HCT116 (cell line): ENCODE data around the gene TNS3. TPM values are rescaled to one million over a fixed set of nuclear protein-coding genes. Genes with fewer than 3 reads are reported as not detected.

Experiments
- ATAC-seq: fragments of 200-7000 bp; cut with Tn5 transposase; 2 replicates; pipeline ENCODE4 v1.9.1; 2020; ENCODE audit warnings: mild to moderate bottlenecking, moderate library complexity
- BruUV-seq: library from RNA; stranded (reverse); fragments of 400-500 nt; replicated peaks from 2 replicates; lab custom pipeline; 2021; lab: Mats Ljungman, UMichigan
- CTCF ChIA-PET: fragments of 300-600 bp; sonication (Branson Sonifier 250); formaldehyde crosslinking; loops from one replicate; lab custom pipeline; 2021; ENCODE audit warnings: antibody characterized with exemption; lab: Charles Lee
- POLR2A ChIA-PET: fragments of 300-600, 350-600 bp; sonication (Branson Sonifier 250); formaldehyde crosslinking; loops from one replicate; lab custom pipeline; 2021; ENCODE audit warnings: antibody characterized with exemption; lab: Charles Lee
- RAD21 ChIA-PET, 2 experiments: fragments of 300-600 bp; sonication (Branson Sonifier 250); formaldehyde crosslinking; loops; one replicate each; lab custom pipeline; 2023; ENCODE audit warnings: low total read pairs in 2 of 2; ENCODE audit not compliant: uncharacterized antibody in 2 of 2, unreplicated experiment in 2 of 2, low non-redundant PET in 1 of 2; lab: Charles Lee
- DNase-seq: peaks from one replicate; pipeline ENCODE4 v3.0.0-alpha.2; 2010; ENCODE audit warnings: low read depth, low spot score
- H2AFZ ChIP-seq: fragments of 200-600 bp; shearing (Covaris generic), sonication (generic); 2 replicates; pipeline ENCODE4 v1.6.1; 2017; ENCODE audit warnings: low read depth, mixed run types, mixed read lengths, antibody characterized with exemption, low read length; ENCODE audit not compliant: poor library complexity, severe bottlenecking
- H3K27ac ChIP-seq: 2 replicates; pipeline ENCODE4 v1.5.1; 2012; ENCODE audit warnings: low read depth, low read length
- H3K27me3 ChIP-seq: fragments of 200-600 bp; sonication (generic); 2 replicates; pipeline ENCODE4 v1.6.1; 2016; ENCODE audit warnings: mixed run types, low read length, mixed read lengths; ENCODE audit not compliant: insufficient read depth
- H3K36me3 ChIP-seq, 2 experiments: fragments of 200-500 bp in 1 of 2; fragments of 200-600 bp in 1 of 2; sonication (Bioruptor generic) in 1 of 2; sonication (generic) in 1 of 2; 2 replicates each; pipeline versions ENCODE4 v1.5.1 to v1.6.1; 2014 to 2016; ENCODE audit warnings: low read length in 2 of 2, inconsistent platforms in 1 of 2, mixed read lengths in 1 of 2, mixed run types in 1 of 2; ENCODE audit not compliant: insufficient read depth in 2 of 2, control insufficient read depth in 1 of 2
- H3K4me1 ChIP-seq, 2 experiments: fragments of 200-600 bp in 1 of 2; sonication (generic) in 1 of 2; 2 replicates each; pipeline versions ENCODE4 v1.5.1 to v1.6.1; 2012 to 2017; ENCODE audit warnings: low read length in 2 of 2, inconsistent platforms in 1 of 2, mild to moderate bottlenecking in 1 of 2, mixed read lengths in 1 of 2, mixed run types in 1 of 2, moderate library complexity in 1 of 2; ENCODE audit not compliant: insufficient read depth in 2 of 2, control insufficient read depth in 1 of 2
- H3K4me2 ChIP-seq: fragments of 200-600 bp; sonication (generic); 2 replicates; pipeline ENCODE4 v1.6.1; 2017; ENCODE audit warnings: mixed run types, low read length, mixed read lengths
- H3K4me3 ChIP-seq, 2 experiments: fragments of 200-600 bp in 1 of 2; sonication (generic) in 1 of 2; replicated peaks in 1 of 2; 2 replicates each; pipeline ENCODE4 v1.5.1; 2011 to 2016; ENCODE audit warnings: low read length in 2 of 2, control low read depth in 1 of 2, low read depth in 1 of 2, mild to moderate bottlenecking in 1 of 2, mixed read lengths in 1 of 2, mixed run types in 1 of 2
- H3K79me2 ChIP-seq: fragments of 200-600 bp; sonication (generic); 2 replicates; pipeline ENCODE4 v1.6.1; 2017; ENCODE audit warnings: mild to moderate bottlenecking, mixed run types, low read length, moderate library complexity, mixed read lengths; ENCODE audit not compliant: insufficient read depth
- H3K9ac ChIP-seq: fragments of 200-600 bp; sonication (generic); 2 replicates; pipeline ENCODE4 v1.6.1; 2016; ENCODE audit warnings: low read length, mixed read lengths
- H3K9me2 ChIP-seq: fragments of 200-600 bp; sonication (generic), shearing (Covaris generic); 2 replicates; pipeline ENCODE4 v1.6.1; 2017; ENCODE audit warnings: mixed run types, mild to moderate bottlenecking, moderate library complexity; ENCODE audit not compliant: insufficient read depth
- H3K9me3 ChIP-seq, 2 experiments: fragments of 200-500 bp in 1 of 2; fragments of 200-600 bp in 1 of 2; sonication (Bioruptor generic) in 1 of 2; sonication (generic) in 1 of 2; 2 replicates each; pipeline ENCODE4 v1.6.1; 2014 to 2017; ENCODE audit warnings: low read length in 2 of 2, mixed read lengths in 2 of 2, inconsistent platforms in 1 of 2, low read depth in 1 of 2, mild to moderate bottlenecking in 1 of 2, mixed run types in 1 of 2, moderate library complexity in 1 of 2; ENCODE audit not compliant: control insufficient read depth in 1 of 2, insufficient read depth in 1 of 2
- H4K20me1 ChIP-seq: fragments of 200-600 bp; sonication (generic), shearing (Covaris generic); 2 replicates; pipeline ENCODE4 v1.6.1; 2017; ENCODE audit warnings: mixed run types, mild to moderate bottlenecking, moderate library complexity; ENCODE audit not compliant: insufficient read depth
- CBX3 ChIP-seq: IDR thresholded peaks from 2 replicates; pipeline ENCODE4 v1.6.1; 2012; ENCODE audit warnings: low read depth
- EGR1 ChIP-seq: IDR thresholded peaks from 2 replicates; pipeline ENCODE4 v1.6.1; 2012; ENCODE audit warnings: low read depth
- EZH2 ChIP-seq: fragments of 200-600 bp; sonication (generic); IDR thresholded peaks from 2 replicates; pipeline ENCODE4 v1.6.1; 2017; ENCODE audit warnings: antibody characterized with exemption, mixed run types
- EZH2phosphoT487 ChIP-seq: fragments of 200-600 bp; IDR thresholded peaks from 2 replicates; pipeline ENCODE4 v1.6.1; 2018; ENCODE audit warnings: antibody characterized with exemption, borderline replicate concordance
- POLR2A ChIP-seq: IDR thresholded peaks from 2 replicates; pipeline ENCODE4 v1.7.0; 2011; ENCODE audit warnings: borderline replicate concordance; ENCODE audit not compliant: insufficient read depth, insufficient read length; ENCODE audit errors: extremely low read depth
- POLR2AphosphoS5 ChIP-seq: IDR thresholded peaks from 2 replicates; pipeline ENCODE4 v1.6.1; 2011; ENCODE audit warnings: mild to moderate bottlenecking, low read depth, low read length, moderate library complexity
- ZNF274 ChIP-seq: fragments of 200-500 bp; sonication (Bioruptor generic); IDR thresholded peaks from 2 replicates; pipeline ENCODE4 v1.6.1; 2014; ENCODE audit warnings: mild to moderate bottlenecking, low read depth, low read length, inconsistent platforms
- intact Hi-C: fragments of 100-400 bp; cut with micrococcal nuclease; formaldehyde crosslinking; loops from 2 replicates; pipeline ENCODE4 v1.10.0; 2022
- total RNA-seq: library from RNA; stranded (reverse); gene quantifications from one replicate; pipeline ENCODE4 v1.2.1, GENCODE V29; 2021; ENCODE audit not compliant: unreplicated experiment
- TF ChIP-seq, protein P1 (sequence below): IDR thresholded peaks from 2 replicates; pipeline ENCODE4 v1.6.1; 2011; ENCODE audit warnings: mild to moderate bottlenecking, low read length, moderate library complexity; ENCODE audit not compliant: insufficient replicate concordance; ENCODE audit errors: extremely low read depth

Gene TNS3
- total RNA-seq, 1 experiment from 2014 or later: 9.1 TPM

DNA sequence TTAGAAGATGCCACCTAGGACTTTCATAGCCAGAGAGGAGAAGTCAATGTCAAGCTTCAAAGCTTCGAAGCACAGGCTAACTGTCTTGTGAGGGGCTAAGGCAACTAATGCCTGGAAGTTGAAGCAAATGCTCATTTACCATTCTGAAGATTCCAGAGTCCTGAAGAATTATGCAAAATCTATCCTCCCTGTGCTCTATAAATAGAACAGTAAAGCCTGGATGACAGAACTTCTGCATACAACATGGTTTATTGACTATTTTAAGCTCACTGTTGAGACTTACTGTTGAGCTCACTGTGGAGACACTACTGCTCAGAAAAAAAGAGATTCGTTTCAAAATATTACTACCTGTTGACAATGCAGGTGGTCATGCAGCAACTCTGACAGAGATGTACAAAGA, 28.6 kb downstream of the TNS3 start:
- H3K27me3 ChIP-seq: no peaks in the 10 kb centered on the region
- no peak overlapping the region for H3K4me2 ChIP-seq
- TF ChIP-seq ZNF274 (no peak), POLR2AphosphoS5 (no peak), EZH2phosphoT487 (no peak), EZH2 (no peak), CBX3 (no peak), EGR1 (no peak), POLR2A (no peak)
- TF ChIP-seq, protein P1, sequence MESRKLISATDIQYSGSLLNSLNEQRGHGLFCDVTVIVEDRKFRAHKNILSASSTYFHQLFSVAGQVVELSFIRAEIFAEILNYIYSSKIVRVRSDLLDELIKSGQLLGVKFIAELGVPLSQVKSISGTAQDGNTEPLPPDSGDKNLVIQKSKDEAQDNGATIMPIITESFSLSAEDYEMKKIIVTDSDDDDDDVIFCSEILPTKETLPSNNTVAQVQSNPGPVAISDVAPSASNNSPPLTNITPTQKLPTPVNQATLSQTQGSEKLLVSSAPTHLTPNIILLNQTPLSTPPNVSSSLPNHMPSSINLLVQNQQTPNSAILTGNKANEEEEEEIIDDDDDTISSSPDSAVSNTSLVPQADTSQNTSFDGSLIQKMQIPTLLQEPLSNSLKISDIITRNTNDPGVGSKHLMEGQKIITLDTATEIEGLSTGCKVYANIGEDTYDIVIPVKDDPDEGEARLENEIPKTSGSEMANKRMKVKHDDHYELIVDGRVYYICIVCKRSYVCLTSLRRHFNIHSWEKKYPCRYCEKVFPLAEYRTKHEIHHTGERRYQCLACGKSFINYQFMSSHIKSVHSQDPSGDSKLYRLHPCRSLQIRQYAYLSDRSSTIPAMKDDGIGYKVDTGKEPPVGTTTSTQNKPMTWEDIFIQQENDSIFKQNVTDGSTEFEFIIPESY: no peak
- TF ChIP-seq, all 23 proteins: peak for 0
- no TSS peak for BruUV-seq
- Histone ChIP-seq H3K79me2 (no peaks in the 10 kb centered on the region), H3K9me2 (no peaks in the 10 kb centered on the region), H3K27ac (no peak overlapping the region), H4K20me1 (no peaks in the 10 kb centered on the region), H3K36me3 (no peaks in the 10 kb centered on the region), H3K9me3 (no peaks in the 10 kb centered on the region), H3K4me1 (peaks cover 26 to 33% of the 10 kb centered on the region in 2 experiments), H3K9ac (no peak overlapping the region), H2AFZ (no peak overlapping the region), H3K4me3 (no peak overlapping the region)
- POLR2A ChIA-PET: no interaction called here
- intact Hi-C loops: loop anchor here (1.0 kb wide), 1 partner anchor 23 kb away; no protein-coding TSS in a partner anchor
- RAD21 ChIA-PET: no interaction called here
- DNase-seq (no peak), ATAC-seq (no peak)
- CTCF ChIA-PET: interaction anchor here (1.3 kb wide), 1 partner anchor 108 kb away, joined by 4 read pairs; no protein-coding TSS in a partner anchor
